Kidney (tissue), 14 donors: Measurements from ENCODE around the gene DMRTB1. TPM values are rescaled to one million over a fixed set of nuclear protein-coding genes. Genes with fewer than 3 reads are reported as not detected.

Experiments
- DNase-seq, 5 donors: peaks; one replicate each; pipeline ENCODE4 v3.0.0-alpha.2; 2013 to 2020
- FAIRE-seq: peaks from 2 replicates; lab custom pipeline; 2012; peaks lifted over from hg19 to GRCh38; lab: Jason Lieb, UNC
- H3K27ac ChIP-seq, 2 donors: one replicate each; pipeline ENCODE4 v1.7.0; 2013; ENCODE audit warnings: low read depth in 2 of 2, low read length in 2 of 2, inconsistent platforms in 1 of 2
- H3K27me3 ChIP-seq: one replicate; pipeline ENCODE4 v1.7.1; 2013; ENCODE audit warnings: low read length, inconsistent platforms; ENCODE audit not compliant: control insufficient read depth, insufficient read depth
- H3K36me3 ChIP-seq, 3 donors: one replicate each; pipeline versions ENCODE4 v1.7.0 to v1.7.1; 2013; ENCODE audit warnings: low read length in 3 of 3, control low read depth in 1 of 3, inconsistent platforms in 1 of 3; ENCODE audit not compliant: insufficient read depth in 3 of 3, control insufficient read depth in 2 of 3
- H3K4me1 ChIP-seq, 3 donors: one replicate each; pipeline versions ENCODE4 v1.7.0 to v1.7.1; 2013; ENCODE audit warnings: low read length in 3 of 3, inconsistent platforms in 1 of 3, low read depth in 1 of 3; ENCODE audit not compliant: control insufficient read depth in 2 of 3, insufficient read depth in 2 of 3
- H3K4me3 ChIP-seq, 3 donors: one replicate each; pipeline versions ENCODE4 v1.7.0 to v1.8.1; 2013; ENCODE audit warnings: low read length in 3 of 3, control low read depth in 1 of 3, inconsistent platforms in 1 of 3
- H3K9ac ChIP-seq, 3 donors: one replicate each; pipeline versions ENCODE4 v1.7.0 to v1.7.1; 2013; ENCODE audit warnings: low read length in 3 of 3, control low read depth in 1 of 3, inconsistent platforms in 1 of 3
- H3K9me3 ChIP-seq, 3 donors: one replicate each; pipeline versions ENCODE4 v1.7.0 to v1.7.1; 2013; ENCODE audit warnings: low read length in 3 of 3, control low read depth in 1 of 3, inconsistent platforms in 1 of 3; ENCODE audit not compliant: control insufficient read depth in 2 of 3, insufficient read depth in 1 of 3
- intact Hi-C: fragments of 100-400 bp; cut with DNase I; formaldehyde crosslinking; loops from one replicate; pipeline ENCODE4 v1.11.1; 2022
- polyA plus RNA-seq: library from polyadenylated mRNA; stranded (reverse); fragments of 350-450 nt; fragmentation: Illumina TruSeq; extraction: RNeasy Lipid Tissue Mini Kit (QIAGEN cat#74804); gene quantifications from one replicate; pipeline ENCODE4 v1.2.3, GENCODE V29; 2014; ENCODE audit warnings: low read depth, low replicate concordance; ENCODE audit not compliant: insufficient read depth
- total RNA-seq: library from RNA; stranded (reverse); fragmentation: NEBNext Ultra II Directional; extraction: Animal tissue kit (Norgen Biotek cat#: 25700); gene quantifications from one replicate; pipeline ENCODE4 v1.2.1, GENCODE V29; 2021
- TF ChIP-seq, protein P1 (sequence below): IDR thresholded peaks from 3 replicates; pipeline ENCODE4 v1.5.1; 2012; ENCODE audit warnings: mild to moderate bottlenecking, moderate library complexity, borderline replicate concordance; ENCODE audit not compliant: insufficient read depth; ENCODE audit errors: extremely low read depth
- donor health status: control.
- donor health status: control.
- donor health status: control.
- donor health status: control.
- donor health status: control.
- donor health status: DM: yes; HTN: yes; CAD: no.
- donor health status: Normal renal cell carcinoma (clear cell type).

DMRTB1 gene
- total and polyA plus RNA-seq, 2 donors from 2014 or later: not detected

DNA sequence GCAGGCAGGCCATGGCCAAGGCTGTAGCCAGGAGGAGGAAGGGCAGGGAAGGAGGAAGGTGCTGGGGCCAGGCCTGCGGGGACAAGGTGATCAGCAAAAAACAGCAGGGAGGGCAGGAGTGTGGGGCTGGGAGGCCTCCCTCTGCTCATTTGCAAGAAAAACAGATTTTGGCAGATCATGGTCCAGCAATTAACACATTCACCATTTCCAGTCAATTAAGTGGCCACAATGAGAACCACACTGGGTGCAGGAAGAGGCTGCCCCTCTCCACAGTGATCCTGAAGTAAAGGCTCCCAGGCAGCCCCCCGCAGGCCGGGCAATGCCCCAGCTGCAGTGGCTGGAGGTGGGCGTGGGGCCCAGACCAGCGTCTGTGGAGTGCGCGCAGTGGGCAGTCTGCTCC is 54.6 kb downstream of the DMRTB1 start:
- peaks cover 0 to 6% (median 0%) of the 10 kb centered on the region in 3 donors for H3K4me1 ChIP-seq
- H3K27ac ChIP-seq: no peak overlapping the region
- TF ChIP-seq, protein P1, sequence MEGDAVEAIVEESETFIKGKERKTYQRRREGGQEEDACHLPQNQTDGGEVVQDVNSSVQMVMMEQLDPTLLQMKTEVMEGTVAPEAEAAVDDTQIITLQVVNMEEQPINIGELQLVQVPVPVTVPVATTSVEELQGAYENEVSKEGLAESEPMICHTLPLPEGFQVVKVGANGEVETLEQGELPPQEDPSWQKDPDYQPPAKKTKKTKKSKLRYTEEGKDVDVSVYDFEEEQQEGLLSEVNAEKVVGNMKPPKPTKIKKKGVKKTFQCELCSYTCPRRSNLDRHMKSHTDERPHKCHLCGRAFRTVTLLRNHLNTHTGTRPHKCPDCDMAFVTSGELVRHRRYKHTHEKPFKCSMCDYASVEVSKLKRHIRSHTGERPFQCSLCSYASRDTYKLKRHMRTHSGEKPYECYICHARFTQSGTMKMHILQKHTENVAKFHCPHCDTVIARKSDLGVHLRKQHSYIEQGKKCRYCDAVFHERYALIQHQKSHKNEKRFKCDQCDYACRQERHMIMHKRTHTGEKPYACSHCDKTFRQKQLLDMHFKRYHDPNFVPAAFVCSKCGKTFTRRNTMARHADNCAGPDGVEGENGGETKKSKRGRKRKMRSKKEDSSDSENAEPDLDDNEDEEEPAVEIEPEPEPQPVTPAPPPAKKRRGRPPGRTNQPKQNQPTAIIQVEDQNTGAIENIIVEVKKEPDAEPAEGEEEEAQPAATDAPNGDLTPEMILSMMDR: no peak
- intact Hi-C loops: no loop called here
- H3K9me3 ChIP-seq: no peaks in the 10 kb centered on the region
- H3K27me3 ChIP-seq: no peaks in the 10 kb centered on the region
- no peak for FAIRE-seq
- DNase-seq: no peak
- peaks cover 0 to 2% (median 0%) of the 10 kb centered on the region in 3 donors for H3K36me3 ChIP-seq
- no peak overlapping the region for H3K9ac ChIP-seq
- H3K4me3 ChIP-seq: no peak overlapping the region

DNA sequence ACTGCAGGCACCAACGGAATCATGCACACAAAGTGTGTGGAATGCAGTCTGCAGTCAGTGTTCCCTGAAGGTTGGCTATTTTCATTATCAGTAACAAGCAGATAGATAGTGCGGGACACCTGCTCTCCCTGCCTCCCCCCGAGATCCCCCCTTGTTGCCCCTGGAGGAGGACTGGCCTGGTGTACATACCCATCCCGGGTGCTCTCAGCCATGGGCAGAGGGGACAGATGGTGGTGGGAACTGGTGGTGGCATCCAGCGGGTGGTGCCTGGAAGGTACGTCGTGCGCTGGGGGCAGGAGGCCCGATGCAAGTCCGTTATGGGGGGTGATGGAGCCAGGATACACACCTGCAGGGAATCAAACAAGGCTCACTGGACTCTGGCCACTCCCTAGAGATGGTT is 55.2 kb downstream of the DMRTB1 start:
- Histone ChIP-seq H3K27ac (no peak overlapping the region), H3K9ac (no peak overlapping the region), H3K36me3 (peaks cover 0 to 2% (median 0%) of the 10 kb centered on the region in 3 donors), H3K4me1 (peaks cover 0 to 7% (median 0%) of the 10 kb centered on the region in 3 donors), H3K4me3 (no peak overlapping the region), H3K9me3 (no peaks in the 10 kb centered on the region), H3K27me3 (no peaks in the 10 kb centered on the region)
- FAIRE-seq (no peak), DNase-seq (no peak)
- TF ChIP-seq, protein P1: no peak
- intact Hi-C loops: no loop called here

DNA sequence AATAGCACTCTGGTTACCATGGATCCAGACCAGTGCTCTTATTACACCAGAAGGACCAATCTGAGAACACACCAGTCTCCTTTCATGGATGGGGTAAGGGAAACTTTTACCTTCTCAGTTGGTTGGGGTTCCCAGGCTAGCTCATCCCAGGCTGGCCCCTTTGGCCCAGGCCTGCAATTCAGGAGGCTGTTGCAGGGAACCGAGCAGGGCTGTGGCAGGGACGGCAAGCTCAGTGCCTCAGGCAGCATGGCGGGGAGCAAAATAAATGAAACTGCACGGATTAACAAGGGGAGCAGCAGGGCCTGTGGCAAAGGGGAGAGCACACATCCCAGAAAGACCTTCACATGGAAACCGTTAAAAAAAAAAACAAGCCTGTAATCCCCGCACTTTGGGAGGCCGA is 57.0 kb downstream of the DMRTB1 start:
- Histone ChIP-seq H3K4me3 (no peak overlapping the region), H3K9me3 (no peaks in the 10 kb centered on the region), H3K27ac (no peak overlapping the region), H3K27me3 (no peaks in the 10 kb centered on the region), H3K36me3 (peaks cover 0 to 2% (median 0%) of the 10 kb centered on the region in 3 donors), H3K9ac (no peak overlapping the region), H3K4me1 (peaks cover 0 to 13% (median 0%) of the 10 kb centered on the region in 3 donors)
- TF ChIP-seq, protein P1: no peak
- FAIRE-seq (no peak), DNase-seq (no peak)
- intact Hi-C loops: no loop called here

Other genes starting within 250 kb of the DMRTB1 start
- 54.1 TPM for gene CZIB, start 238.8 kb upstream of the DMRTB1 start, total RNA-seq
- 76.5 TPM for gene CZIB, start 238.8 kb upstream of the DMRTB1 start, polyA plus RNA-seq
- 39.4 TPM for gene MAGOH, start 220.9 kb upstream of the DMRTB1 start, total RNA-seq
- 64.6 TPM for gene MAGOH, start 220.9 kb upstream of the DMRTB1 start, polyA plus RNA-seq
- 6.9 TPM for gene LRP8, start 131.3 kb upstream of the DMRTB1 start, total RNA-seq
- 1.4 TPM for gene LRP8, start 131.3 kb upstream of the DMRTB1 start, polyA plus RNA-seq